ENCODE measurements around the gene EFNA3. TPM values are rescaled to one million over a fixed set of nuclear protein-coding genes. Genes with fewer than 3 reads are reported as not detected.

The EFNA3 gene
- total RNA-seq, 2 experiments from 2014 or later, result 0.22 to 0.47 TPM

GRCh38 chr1:155106862-155107261 is 28.2 kb downstream of the EFNA3 start:
- Mint-ChIP-seq H3K4me3 (no peak overlapping the region), H3K27me3 (no peaks in the 10 kb centered on the region), H3K27ac (no peak overlapping the region), H3K9me3 (no peaks in the 10 kb centered on the region), H3K4me1 (ENCODE audit: low read depth) (no peaks in the 10 kb centered on the region), H3K36me3 (ENCODE audit: low read depth) (no peaks in the 10 kb centered on the region)
- no peak for ATAC-seq (ENCODE audit: poor library complexity)
- ChIA-PET CTCF (interaction anchor here (1.8 kb wide), 1 partner anchor 61 kb away, joined by 4 read pairs; no protein-coding TSS in a partner anchor), POLR2A (no interaction called here)
- Histone ChIP-seq H3K9me3 (ENCODE audit: control insufficient read depth in 1 of 2, insufficient read depth in 1 of 2, low read length in 2 of 2) (no peaks in the 10 kb centered on the region), H3K4me1 (ENCODE audit: insufficient read depth, low read length) (no peaks in the 10 kb centered on the region), H3K36me3 (ENCODE audit: insufficient read depth, low read length) (no peaks in the 10 kb centered on the region), H3K27ac (ENCODE audit: low read depth in 1 of 2, low read length in 2 of 2) (no peak overlapping the region), H3K27me3 (ENCODE audit: control insufficient read depth in 1 of 2, insufficient read depth in 2 of 2, low read length in 2 of 2) (peaks cover 0 to 3% of the 10 kb centered on the region in 2 experiments), H3K4me3 (ENCODE audit: low read length) (no peak overlapping the region)
- TF ChIP-seq CTCF (IDR thresholded peaks at IDR 0.05), result no peak
- intact Hi-C loops (cut with DNase I, micrococcal nuclease), result no loop called here
- DNase-seq, result no peak

- ChIA-PET POLR2A (no interaction called here), CTCF (interaction anchor here (0.7 to 1.8 kb wide), 2 partner anchors 60 kb away, joined by 3 to 4 read pairs; no protein-coding TSS in a partner anchor)
- no peak overlapping the region for H3K4me3 ChIP-seq (ENCODE audit: low read length)
- no peaks in the 10 kb centered on the region for H3K9me3 ChIP-seq (ENCODE audit: control insufficient read depth in 1 of 2, insufficient read depth in 1 of 2, low read length in 2 of 2)
- intact Hi-C loops (cut with DNase I, micrococcal nuclease), result no loop called here
- no peak overlapping the region for H3K27ac ChIP-seq (ENCODE audit: low read depth in 1 of 2, low read length in 2 of 2)
- H3K36me3 ChIP-seq (ENCODE audit: insufficient read depth, low read length), result no peaks in the 10 kb centered on the region
- H3K36me3 Mint-ChIP-seq (ENCODE audit: low read depth), result no peaks in the 10 kb centered on the region
- no peak overlapping the region for H3K27ac Mint-ChIP-seq
- H3K4me3 Mint-ChIP-seq, result no peak overlapping the region
- no peak for TF ChIP-seq CTCF (IDR thresholded peaks at IDR 0.05)
- no peak for ATAC-seq (ENCODE audit: poor library complexity)
- H3K9me3 Mint-ChIP-seq, result no peaks in the 10 kb centered on the region
- peaks cover 0 to 3% of the 10 kb centered on the region in 2 experiments for H3K27me3 ChIP-seq (ENCODE audit: control insufficient read depth in 1 of 2, insufficient read depth in 2 of 2, low read length in 2 of 2)
- H3K4me1 ChIP-seq (ENCODE audit: insufficient read depth, low read length), result no peaks in the 10 kb centered on the region
- no peaks in the 10 kb centered on the region for H3K27me3 Mint-ChIP-seq
- DNase-seq, result no peak
- H3K4me1 Mint-ChIP-seq (ENCODE audit: low read depth), result no peaks in the 10 kb centered on the region
These were observed 28.9 kb downstream of the EFNA3 start for GRCh38 chr1:155107309-155108264.

- H3K4me1 Mint-ChIP-seq (ENCODE audit: low read depth), result no peaks in the 10 kb centered on the region
- Histone ChIP-seq H3K9me3 (ENCODE audit: control insufficient read depth in 1 of 2, insufficient read depth in 1 of 2, low read length in 2 of 2) (no peaks in the 10 kb centered on the region), H3K36me3 (ENCODE audit: insufficient read depth, low read length) (no peaks in the 10 kb centered on the region), H3K27ac (ENCODE audit: low read depth in 1 of 2, low read length in 2 of 2) (no peak overlapping the region), H3K27me3 (ENCODE audit: control insufficient read depth in 1 of 2, insufficient read depth in 2 of 2, low read length in 2 of 2) (peaks cover 0 to 3% of the 10 kb centered on the region in 2 experiments), H3K4me1 (ENCODE audit: insufficient read depth, low read length) (no peaks in the 10 kb centered on the region), H3K4me3 (ENCODE audit: low read length) (no peak overlapping the region)
- no peaks in the 10 kb centered on the region for H3K27me3 Mint-ChIP-seq
- no peak for TF ChIP-seq CTCF (IDR thresholded peaks at IDR 0.05)
- no peaks in the 10 kb centered on the region for H3K9me3 Mint-ChIP-seq
- H3K27ac Mint-ChIP-seq, result no peak overlapping the region
- intact Hi-C loops (cut with DNase I, micrococcal nuclease), result no loop called here
- ATAC-seq (ENCODE audit: poor library complexity) (no peak), DNase-seq (no peak)
- POLR2A ChIA-PET, result no interaction called here
- no peaks in the 10 kb centered on the region for H3K36me3 Mint-ChIP-seq (ENCODE audit: low read depth)
- H3K4me3 Mint-ChIP-seq, result no peak overlapping the region
- CTCF ChIA-PET, result interaction anchor here (0.7 kb wide), 1 partner anchor 59 kb away, joined by 3 read pairs; no protein-coding TSS in a partner anchor
These were observed 29.7 kb downstream of the EFNA3 start for GRCh38 chr1:155108296-155108695.

All from CD4-positive, alpha-beta T cell (primary cell).